Ishikawa (cell line): ENCODE data around the gene GNAS.

Source experiments
- CEBPB ChIP-seq: IDR thresholded peaks from 2 replicates; pipeline ENCODE4 v1.6.1; 2012
- CREB1 ChIP-seq: IDR thresholded peaks from 2 replicates; pipeline ENCODE4 v1.6.1; 2012; ENCODE audit warnings: low read depth
- EGR1 ChIP-seq: IDR thresholded peaks from 2 replicates; pipeline ENCODE4 v1.6.1; 2012
- EP300 ChIP-seq: IDR thresholded peaks from 2 replicates; pipeline ENCODE4 v1.6.1; 2012; ENCODE audit warnings: borderline replicate concordance
- FOXM1 ChIP-seq: IDR thresholded peaks from 2 replicates; pipeline ENCODE4 v1.6.1; 2012; ENCODE audit warnings: low read depth, borderline replicate concordance
- NFIC ChIP-seq: IDR thresholded peaks from 2 replicates; pipeline ENCODE4 v1.6.1; 2012
- RAD21 ChIP-seq: IDR thresholded peaks from 2 replicates; pipeline ENCODE4 v1.6.1; 2012; ENCODE audit warnings: low read depth
- TAF1 ChIP-seq: IDR thresholded peaks from 2 replicates; pipeline ENCODE4 v1.6.1; 2012; ENCODE audit warnings: low read depth, mild to moderate bottlenecking
- TCF12 ChIP-seq: IDR thresholded peaks from 2 replicates; pipeline ENCODE4 v1.6.1; 2012; ENCODE audit warnings: low read depth
- TEAD4 ChIP-seq: IDR thresholded peaks from 2 replicates; pipeline ENCODE4 v1.6.1; 2012
- YY1 ChIP-seq: IDR thresholded peaks from 2 replicates; pipeline ENCODE4 v1.6.1; 2012; ENCODE audit warnings: low read depth
- ZBTB7A ChIP-seq: IDR thresholded peaks from 2 replicates; pipeline ENCODE4 v1.6.1; 2012; ENCODE audit warnings: low read depth
- TF ChIP-seq, protein P1 (sequence below): IDR thresholded peaks from 2 replicates; pipeline ENCODE4 v1.6.1; 2012
- TF ChIP-seq, protein P2 (sequence below): IDR thresholded peaks from 2 replicates; pipeline ENCODE4 v1.6.1; 2012
- TF ChIP-seq, protein P3 (sequence below): IDR thresholded peaks from 2 replicates; pipeline ENCODE4 v1.6.1; 2012; ENCODE audit warnings: low read depth, mild to moderate bottlenecking

Gene GNAS

DNA sequence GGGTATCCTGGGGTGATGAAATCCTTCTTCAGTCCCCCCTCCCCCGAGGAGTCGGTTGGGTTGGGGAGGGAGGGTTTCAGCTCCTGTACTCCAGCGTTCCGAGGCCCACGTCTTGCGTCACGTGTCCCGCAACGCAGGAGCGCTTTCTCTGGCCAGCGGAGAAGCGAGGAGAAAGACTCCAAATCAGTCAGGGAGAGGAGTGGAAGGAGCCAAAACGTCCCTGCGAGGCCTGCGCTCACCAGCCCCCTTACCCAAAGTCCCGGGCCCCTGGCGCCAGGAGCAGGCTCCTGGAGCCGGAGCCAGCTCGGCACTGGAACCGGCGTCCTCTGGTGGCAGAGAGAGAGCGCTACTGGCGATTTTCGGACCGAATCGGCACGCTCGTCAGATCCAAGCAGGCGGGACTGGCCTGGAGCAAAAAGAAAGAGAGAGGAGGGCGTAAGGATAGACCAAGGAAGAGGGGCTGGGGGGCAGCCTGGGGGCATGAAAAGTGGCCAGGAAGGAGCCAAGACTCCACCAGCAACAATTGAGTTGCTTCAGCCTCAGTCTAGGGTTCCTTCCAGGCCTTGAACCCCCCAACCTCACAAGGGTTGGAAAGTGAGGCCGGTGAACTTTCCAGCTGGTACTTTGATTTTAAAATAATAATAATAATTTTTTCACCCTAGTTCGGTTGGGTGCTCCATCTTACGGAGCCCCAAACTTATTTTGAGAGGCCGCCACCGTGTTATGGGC is at the start of gene GNAS:
GNAS (plus strand) TSS at position 174 of the 729 bp plus-strand sequence.
- no peak for TF ChIP-seq CEBPB
- TF ChIP-seq TCF12 = no peak
- no peak for TF ChIP-seq YY1

DNA sequence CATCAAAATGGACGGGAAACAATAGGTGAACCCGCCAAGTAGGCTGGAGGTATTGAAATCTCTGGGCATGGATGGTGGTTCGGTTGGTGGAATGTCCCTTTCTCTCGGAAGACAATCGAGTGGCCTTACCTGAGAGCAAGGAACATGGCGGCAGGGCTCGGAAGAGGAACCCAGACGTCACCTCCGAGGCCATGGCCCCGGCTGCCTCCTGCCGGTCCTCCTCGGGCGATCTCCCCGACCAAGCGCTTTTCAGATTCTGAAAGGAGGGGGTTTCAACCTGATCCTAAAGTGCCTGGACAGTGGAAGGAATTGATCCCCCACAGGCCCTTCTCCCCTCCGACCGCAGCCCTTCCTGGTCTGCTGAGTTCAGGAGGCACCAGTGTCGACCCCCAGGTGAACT is 49.0 kb upstream of the GNAS start:
- TF ChIP-seq, protein P1, sequence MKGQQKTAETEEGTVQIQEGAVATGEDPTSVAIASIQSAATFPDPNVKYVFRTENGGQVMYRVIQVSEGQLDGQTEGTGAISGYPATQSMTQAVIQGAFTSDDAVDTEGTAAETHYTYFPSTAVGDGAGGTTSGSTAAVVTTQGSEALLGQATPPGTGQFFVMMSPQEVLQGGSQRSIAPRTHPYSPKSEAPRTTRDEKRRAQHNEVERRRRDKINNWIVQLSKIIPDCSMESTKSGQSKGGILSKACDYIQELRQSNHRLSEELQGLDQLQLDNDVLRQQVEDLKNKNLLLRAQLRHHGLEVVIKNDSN = no peak
- TF ChIP-seq FOXM1 (no peak), EP300 (no peak), ZBTB7A (no peak), EGR1 (no peak), CEBPB (no peak), TAF1 (no peak), TEAD4 (no peak), NFIC (no peak), CREB1 (no peak), YY1 (no peak), TCF12 (no peak), RAD21 (no peak)
- TF ChIP-seq, protein P2, sequence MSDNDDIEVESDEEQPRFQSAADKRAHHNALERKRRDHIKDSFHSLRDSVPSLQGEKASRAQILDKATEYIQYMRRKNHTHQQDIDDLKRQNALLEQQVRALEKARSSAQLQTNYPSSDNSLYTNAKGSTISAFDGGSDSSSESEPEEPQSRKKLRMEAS = no peak
- TF ChIP-seq, protein P3, sequence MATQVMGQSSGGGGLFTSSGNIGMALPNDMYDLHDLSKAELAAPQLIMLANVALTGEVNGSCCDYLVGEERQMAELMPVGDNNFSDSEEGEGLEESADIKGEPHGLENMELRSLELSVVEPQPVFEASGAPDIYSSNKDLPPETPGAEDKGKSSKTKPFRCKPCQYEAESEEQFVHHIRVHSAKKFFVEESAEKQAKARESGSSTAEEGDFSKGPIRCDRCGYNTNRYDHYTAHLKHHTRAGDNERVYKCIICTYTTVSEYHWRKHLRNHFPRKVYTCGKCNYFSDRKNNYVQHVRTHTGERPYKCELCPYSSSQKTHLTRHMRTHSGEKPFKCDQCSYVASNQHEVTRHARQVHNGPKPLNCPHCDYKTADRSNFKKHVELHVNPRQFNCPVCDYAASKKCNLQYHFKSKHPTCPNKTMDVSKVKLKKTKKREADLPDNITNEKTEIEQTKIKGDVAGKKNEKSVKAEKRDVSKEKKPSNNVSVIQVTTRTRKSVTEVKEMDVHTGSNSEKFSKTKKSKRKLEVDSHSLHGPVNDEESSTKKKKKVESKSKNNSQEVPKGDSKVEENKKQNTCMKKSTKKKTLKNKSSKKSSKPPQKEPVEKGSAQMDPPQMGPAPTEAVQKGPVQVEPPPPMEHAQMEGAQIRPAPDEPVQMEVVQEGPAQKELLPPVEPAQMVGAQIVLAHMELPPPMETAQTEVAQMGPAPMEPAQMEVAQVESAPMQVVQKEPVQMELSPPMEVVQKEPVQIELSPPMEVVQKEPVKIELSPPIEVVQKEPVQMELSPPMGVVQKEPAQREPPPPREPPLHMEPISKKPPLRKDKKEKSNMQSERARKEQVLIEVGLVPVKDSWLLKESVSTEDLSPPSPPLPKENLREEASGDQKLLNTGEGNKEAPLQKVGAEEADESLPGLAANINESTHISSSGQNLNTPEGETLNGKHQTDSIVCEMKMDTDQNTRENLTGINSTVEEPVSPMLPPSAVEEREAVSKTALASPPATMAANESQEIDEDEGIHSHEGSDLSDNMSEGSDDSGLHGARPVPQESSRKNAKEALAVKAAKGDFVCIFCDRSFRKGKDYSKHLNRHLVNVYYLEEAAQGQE = no peak

DNA sequence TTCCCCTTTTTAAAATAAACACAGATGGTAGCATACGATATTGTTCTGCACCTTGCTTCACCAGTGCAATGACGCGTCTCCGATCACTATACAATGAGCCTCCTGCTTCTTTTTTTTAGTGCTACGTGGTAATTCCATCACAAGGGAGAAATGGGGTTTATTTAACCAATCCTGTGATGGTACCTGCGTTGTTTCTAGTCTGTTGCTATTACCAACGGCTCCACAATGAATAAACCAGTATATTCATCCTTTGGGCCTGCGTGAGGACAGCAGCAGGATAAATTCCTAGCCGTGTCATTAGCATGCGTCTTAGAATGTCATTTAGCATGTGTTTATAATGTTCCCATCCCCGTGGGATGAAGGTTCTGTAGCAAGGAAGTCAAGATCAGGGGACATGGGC is 44.7 kb upstream of the GNAS start:
- TF ChIP-seq TEAD4 (no peak), RAD21 (no peak), ZBTB7A (no peak), YY1 (no peak)

DNA sequence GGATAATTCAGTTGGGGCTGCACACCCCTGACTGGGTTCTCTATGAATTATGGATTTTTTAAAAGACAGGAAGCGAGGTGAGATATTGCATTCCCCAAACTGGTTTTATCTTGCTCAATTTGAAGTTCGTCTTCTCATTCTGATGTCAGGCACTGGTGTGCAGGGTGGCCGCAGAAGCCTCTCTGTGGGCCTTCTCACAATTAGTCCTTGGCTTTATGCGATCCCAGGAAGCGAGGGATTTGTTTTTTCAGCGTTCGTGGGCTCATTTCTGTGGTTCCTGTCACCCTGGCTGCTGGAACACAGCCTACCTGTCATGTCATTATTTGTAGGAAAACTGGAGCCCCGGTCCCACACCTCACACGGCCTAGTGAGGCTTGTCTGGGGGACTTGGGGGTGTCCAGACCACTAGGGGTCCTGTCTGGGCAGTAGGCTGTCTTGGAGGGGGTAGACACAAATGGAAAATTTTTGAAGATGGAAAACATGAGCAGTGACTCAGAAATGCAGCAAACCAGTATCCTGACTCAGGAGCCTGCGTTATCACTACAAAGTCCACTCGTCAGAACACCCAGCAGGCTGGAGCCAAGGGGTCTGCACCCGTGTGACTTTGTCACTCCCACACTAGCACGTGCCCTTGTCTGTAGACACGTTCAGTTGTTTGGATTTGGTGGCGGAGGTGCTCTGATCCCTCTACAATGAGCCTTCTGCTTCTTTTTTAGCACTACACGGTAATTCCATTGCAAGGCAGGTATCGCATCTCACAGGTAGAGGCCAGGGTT is 44.1 kb upstream of the GNAS start:
- TF ChIP-seq YY1 (no peak), TCF12 (no peak), CREB1 (no peak), ZBTB7A (no peak), TAF1 (no peak), NFIC (no peak), TEAD4 (no peak), EP300 (no peak)
- TF ChIP-seq, protein P1 = no peak

DNA sequence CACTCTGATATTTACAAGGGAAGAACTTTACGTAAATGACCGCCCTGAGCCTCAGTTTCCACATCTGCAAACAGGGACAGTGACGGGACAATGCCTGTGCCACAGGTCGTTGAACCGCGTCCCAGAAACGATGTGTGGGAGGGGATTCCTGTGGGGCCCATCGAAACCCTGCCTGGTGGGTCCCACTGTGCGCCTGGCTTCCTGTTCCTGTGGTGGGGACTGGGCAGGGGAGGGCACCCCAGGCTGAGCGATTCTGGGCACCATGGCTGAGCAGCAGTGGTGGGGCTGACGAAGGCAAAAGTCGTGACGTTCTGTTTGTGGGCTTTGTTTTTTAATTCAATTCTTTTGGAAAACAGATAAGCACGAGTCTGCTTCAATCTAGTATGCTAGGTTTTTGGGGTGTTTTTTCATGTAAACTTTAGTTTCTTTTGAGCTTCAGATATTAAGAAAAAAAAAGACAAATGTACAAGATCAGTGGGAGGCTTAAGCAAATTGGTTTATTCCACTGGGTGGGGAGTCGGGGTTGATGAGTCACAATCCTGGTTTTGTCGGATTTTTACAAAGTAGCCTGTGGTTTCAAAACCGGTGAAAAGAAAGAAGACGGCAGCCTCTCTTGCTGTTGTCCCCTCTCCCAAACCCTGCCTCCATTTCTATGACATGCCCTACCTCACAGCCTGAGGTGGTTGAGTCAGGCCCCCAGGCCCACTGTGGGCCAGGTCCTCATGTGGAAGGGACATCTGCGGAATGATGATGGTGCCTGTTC is 42.2 kb upstream of the GNAS start:
- TF ChIP-seq TEAD4 (no peak), RAD21 (no peak), EGR1 (no peak), FOXM1 (no peak), TCF12 (no peak), TAF1 (no peak), ZBTB7A (no peak), YY1 (no peak), CEBPB (no peak), NFIC (no peak), CREB1 (no peak), EP300 (no peak)
- TF ChIP-seq, protein P2 = no peak
- TF ChIP-seq, protein P3 = no peak
- TF ChIP-seq, protein P1 = no peak
